KMS-11 (cell line): ENCODE data around the gene APCDD1L.

ENCODE experiments used
- H2AFZ ChIP-seq: fragments of 200-600 bp; sonication (generic); 2 replicates; pipeline ENCODE4 v1.6.1; 2016; ENCODE audit warnings: antibody characterized with exemption, mixed run types, low read depth
- H3K27ac ChIP-seq: fragments of 200-600 bp; sonication (generic); 2 replicates; pipeline ENCODE4 v1.6.1; 2016; ENCODE audit warnings: mild to moderate bottlenecking, mixed run types
- H3K27me3 ChIP-seq: fragments of 200-600 bp; sonication (generic); 2 replicates; pipeline ENCODE4 v1.6.1; 2017; ENCODE audit warnings: mild to moderate bottlenecking, low read depth, mixed run types, moderate library complexity; ENCODE audit not compliant: insufficient read depth
- H3K36me3 ChIP-seq: fragments of 200-600 bp; sonication (generic); 2 replicates; pipeline ENCODE4 v1.6.1; 2017; ENCODE audit warnings: mild to moderate bottlenecking, mixed run types; ENCODE audit not compliant: insufficient read depth
- H3K4me1 ChIP-seq: fragments of 200-600 bp; sonication (generic); 2 replicates; pipeline ENCODE4 v1.6.1; 2016; ENCODE audit warnings: mild to moderate bottlenecking, low read depth, mixed run types; ENCODE audit not compliant: poor library complexity, severe bottlenecking
- H3K4me2 ChIP-seq: fragments of 200-600 bp; sonication (generic); 2 replicates; pipeline ENCODE4 v1.7.0; 2016; ENCODE audit warnings: mild to moderate bottlenecking, mixed run types
- H3K4me3 ChIP-seq: fragments of 200-600 bp; sonication (generic); IDR thresholded peaks from 2 replicates; pipeline ENCODE4 v1.6.1; 2017; ENCODE audit warnings: low read depth, low read length, mixed read lengths; ENCODE audit not compliant: insufficient read depth
- H3K79me2 ChIP-seq: fragments of 200-600 bp; sonication (generic); 2 replicates; pipeline ENCODE4 v1.6.1; 2016; ENCODE audit warnings: low read depth, mixed run types; ENCODE audit not compliant: insufficient read depth
- H3K9ac ChIP-seq: fragments of 200-600 bp; sonication (generic); 2 replicates; pipeline ENCODE4 v1.6.1; 2016; ENCODE audit warnings: mild to moderate bottlenecking, mixed run types
- H4K20me1 ChIP-seq: fragments of 200-600 bp; sonication (generic); 2 replicates; pipeline ENCODE4 v1.6.1; 2016; ENCODE audit warnings: mild to moderate bottlenecking, mixed run types; ENCODE audit not compliant: insufficient read depth
- TF ChIP-seq, protein P1 (sequence below): fragments of 200-600 bp; sonication (generic); conservative IDR thresholded peaks from 2 replicates; pipeline ENCODE4 v1.6.1; 2017; ENCODE audit warnings: low read depth, mild to moderate bottlenecking, antibody characterized with exemption, low read length, moderate library complexity, mixed read lengths

Gene APCDD1L

GRCh38 chr20:58452667-58453255 is 62.4 kb downstream of the APCDD1L start:
- Histone ChIP-seq H3K9ac (no peak overlapping the region), H3K79me2 (no peaks in the 10 kb centered on the region), H2AFZ (no peak overlapping the region), H3K36me3 (no peaks in the 10 kb centered on the region), H3K4me1 (peaks cover 6% of the 10 kb centered on the region), H3K27me3 (no peaks in the 10 kb centered on the region), H3K27ac (no peak overlapping the region), H4K20me1 (no peaks in the 10 kb centered on the region), H3K4me2 (no peak overlapping the region), H3K4me3 (no peak overlapping the region)
- TF ChIP-seq, protein P1, sequence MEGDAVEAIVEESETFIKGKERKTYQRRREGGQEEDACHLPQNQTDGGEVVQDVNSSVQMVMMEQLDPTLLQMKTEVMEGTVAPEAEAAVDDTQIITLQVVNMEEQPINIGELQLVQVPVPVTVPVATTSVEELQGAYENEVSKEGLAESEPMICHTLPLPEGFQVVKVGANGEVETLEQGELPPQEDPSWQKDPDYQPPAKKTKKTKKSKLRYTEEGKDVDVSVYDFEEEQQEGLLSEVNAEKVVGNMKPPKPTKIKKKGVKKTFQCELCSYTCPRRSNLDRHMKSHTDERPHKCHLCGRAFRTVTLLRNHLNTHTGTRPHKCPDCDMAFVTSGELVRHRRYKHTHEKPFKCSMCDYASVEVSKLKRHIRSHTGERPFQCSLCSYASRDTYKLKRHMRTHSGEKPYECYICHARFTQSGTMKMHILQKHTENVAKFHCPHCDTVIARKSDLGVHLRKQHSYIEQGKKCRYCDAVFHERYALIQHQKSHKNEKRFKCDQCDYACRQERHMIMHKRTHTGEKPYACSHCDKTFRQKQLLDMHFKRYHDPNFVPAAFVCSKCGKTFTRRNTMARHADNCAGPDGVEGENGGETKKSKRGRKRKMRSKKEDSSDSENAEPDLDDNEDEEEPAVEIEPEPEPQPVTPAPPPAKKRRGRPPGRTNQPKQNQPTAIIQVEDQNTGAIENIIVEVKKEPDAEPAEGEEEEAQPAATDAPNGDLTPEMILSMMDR: no peak

DNA sequence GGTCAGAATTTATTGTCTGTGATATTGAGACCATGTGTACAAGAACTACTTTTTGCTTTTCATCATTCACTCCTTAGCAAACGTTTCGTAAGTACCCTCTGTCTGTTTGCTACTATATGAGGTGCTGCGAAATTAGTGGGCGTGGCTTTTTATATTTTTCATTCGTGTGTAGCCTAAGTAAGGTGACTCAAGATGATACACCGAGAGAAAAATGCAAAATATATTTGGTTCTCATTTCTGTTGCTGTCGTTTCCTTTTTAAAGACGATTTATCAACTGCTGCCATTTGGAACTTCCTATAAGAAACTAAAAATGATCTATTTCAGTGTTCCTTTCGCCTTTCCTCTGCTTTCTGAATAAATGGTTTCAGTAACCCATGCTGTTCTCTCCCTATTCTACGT is 64.9 kb downstream of the APCDD1L start:
- no peaks in the 10 kb centered on the region; the same call in 1 of the 2 replicates for H3K36me3 ChIP-seq
- H4K20me1 ChIP-seq: no peaks in the 10 kb centered on the region
- peaks cover 6% of the 10 kb centered on the region for H3K4me1 ChIP-seq
- H3K4me2 ChIP-seq: no peak overlapping the region
- no peaks in the 10 kb centered on the region for H3K79me2 ChIP-seq
- H3K9ac ChIP-seq: no peak overlapping the region
- TF ChIP-seq, protein P1: no peak
- no peaks in the 10 kb centered on the region for H3K27me3 ChIP-seq
- no peak overlapping the region for H2AFZ ChIP-seq
- no peak overlapping the region for H3K27ac ChIP-seq
- H3K4me3 ChIP-seq: no peak overlapping the region

- Histone ChIP-seq H3K4me3 (no peak overlapping the region), H3K27me3 (no peaks in the 10 kb centered on the region), H4K20me1 (no peaks in the 10 kb centered on the region), H3K79me2 (no peaks in the 10 kb centered on the region), H2AFZ (no peak overlapping the region), H3K9ac (no peak overlapping the region), H3K27ac (no peak overlapping the region), H3K4me1 (peaks cover 6% of the 10 kb centered on the region), H3K4me2 (no peak overlapping the region), H3K36me3 (no peaks in the 10 kb centered on the region; the same call in 1 of the 2 replicates)
- TF ChIP-seq, protein P1: no peak
These were observed 65.4 kb downstream of the APCDD1L start for GRCh38 chr20:58449681-58450221.

DNA sequence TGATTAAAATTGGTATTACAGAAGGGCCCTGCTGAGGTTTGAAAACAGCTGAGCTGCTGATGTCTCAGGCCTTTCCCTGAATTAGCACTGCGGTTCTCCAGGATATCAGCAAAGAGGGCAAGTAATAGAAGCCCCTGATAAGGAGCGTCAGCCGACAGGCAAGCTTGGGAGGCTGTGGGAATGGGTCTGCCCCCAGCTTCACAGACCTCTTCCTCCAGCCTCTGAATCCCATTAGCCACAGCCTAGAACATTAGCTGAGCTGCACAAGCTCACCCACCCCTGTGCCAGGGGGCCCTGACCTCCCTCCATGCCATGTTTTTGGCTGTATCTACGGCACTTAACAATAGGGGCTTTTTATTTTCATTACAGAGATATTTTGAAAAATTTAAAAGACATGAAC is 66.2 kb downstream of the APCDD1L start:
- Histone ChIP-seq H3K9ac (no peak overlapping the region), H3K4me1 (peaks cover 6% of the 10 kb centered on the region), H3K27me3 (no peaks in the 10 kb centered on the region), H2AFZ (no peak overlapping the region), H3K36me3 (no peaks in the 10 kb centered on the region; the same call in 1 of the 2 replicates), H3K4me3 (no peak overlapping the region), H3K27ac (no peak overlapping the region), H3K4me2 (no peak overlapping the region), H3K79me2 (no peaks in the 10 kb centered on the region), H4K20me1 (no peaks in the 10 kb centered on the region)
- TF ChIP-seq, protein P1: no peak
